HEK293 (cell line): ENCODE data around the gene RPTN.

Source experiments
- CTCF ChIA-PET: fragments of 350-600 bp; formaldehyde crosslinking; extraction: SDS; loops from one replicate; lab custom pipeline; 2021; ENCODE audit warnings: antibody characterized with exemption; lab: Yijun Ruan, JAX
- POLR2A ChIA-PET: fragments of 300-600 bp; formaldehyde crosslinking; extraction: SDS; loops from one replicate; lab custom pipeline; 2020; ENCODE audit warnings: antibody characterized with exemption, inconsistent platforms; lab: Yijun Ruan, JAX
- H3K27ac ChIP-seq: fragments of 200-500 bp; sonication (Bioruptor generic); 2 replicates; pipeline ENCODE4 v1.5.1; 2014; ENCODE audit warnings: low read depth, low read length, control low read depth, inconsistent platforms; ENCODE audit errors: extremely low read depth
- H3K36me3 ChIP-seq, 2 experiments: fragments of 200-500 bp in 1 of 2; sonication (Bioruptor generic) in 1 of 2; 1 replicate in 1 of 2; 2 replicates in 1 of 2; pipeline ENCODE4 v1.5.1; 2014 to 2017; ENCODE audit warnings: inconsistent platforms in 2 of 2, low read length in 2 of 2; ENCODE audit not compliant: control insufficient read depth in 2 of 2, insufficient read depth in 1 of 2
- H3K4me1 ChIP-seq: fragments of 200-500 bp; sonication (Bioruptor generic); 2 replicates; pipeline ENCODE4 v1.5.1; 2014; ENCODE audit warnings: mild to moderate bottlenecking, low read length, inconsistent platforms; ENCODE audit not compliant: control insufficient read depth, insufficient read depth
- H3K4me3 ChIP-seq: 2 replicates; pipeline ENCODE4 v1.5.1; 2011; ENCODE audit warnings: low read depth, mild to moderate bottlenecking, control low read depth, low read length, moderate library complexity
- H3K9me3 ChIP-seq: fragments of 200-500 bp; sonication (Bioruptor generic); 2 replicates; pipeline ENCODE4 v1.5.1; 2014; ENCODE audit warnings: low read depth, low read length, inconsistent platforms; ENCODE audit not compliant: control insufficient read depth, insufficient read depth
- HOXC10 ChIP-seq: sonication (generic); formaldehyde crosslinking; IDR thresholded peaks from 2 replicates; pipeline ENCODE4 v1.8.1; 2023; ENCODE audit warnings: mild to moderate bottlenecking, missing genetic modification reagents
- KLF8 ChIP-seq: fragments of 450-650 bp; formaldehyde crosslinking; IDR thresholded peaks from 2 replicates; pipeline ENCODE4 v1.5.1; 2016; ENCODE audit warnings: missing biosample characterization, missing genetic modification characterization
- PRDM10 ChIP-seq: fragments of 450-650 bp; formaldehyde crosslinking; IDR thresholded peaks from 2 replicates; pipeline ENCODE4 v1.5.1; 2016; ENCODE audit warnings: missing biosample characterization, missing genetic modification characterization
- RBAK ChIP-seq: fragments of 450-650 bp; formaldehyde crosslinking; IDR thresholded peaks from 2 replicates; pipeline ENCODE4 v1.5.1; 2016; ENCODE audit warnings: missing biosample characterization, missing genetic modification characterization
- YY2 ChIP-seq: fragments of 450-650 bp; formaldehyde crosslinking; IDR thresholded peaks from 2 replicates; pipeline ENCODE4 v1.5.1; 2016; ENCODE audit warnings: missing biosample characterization, missing genetic modification characterization
- ZBTB11 ChIP-seq: fragments of 450-650 bp; formaldehyde crosslinking; conservative IDR thresholded peaks from 2 replicates; pipeline ENCODE4 v1.5.1; 2016; ENCODE audit warnings: low read depth, missing biosample characterization, missing genetic modification characterization
- ZEB2 ChIP-seq: fragments of 450-650 bp; formaldehyde crosslinking; IDR thresholded peaks from 2 replicates; pipeline ENCODE4 v1.5.1; 2016; ENCODE audit warnings: missing biosample characterization, missing genetic modification characterization
- ZFHX2 ChIP-seq: fragments of 450-650 bp; formaldehyde crosslinking; conservative IDR thresholded peaks from 2 replicates; pipeline ENCODE4 v1.5.1; 2016; ENCODE audit warnings: missing biosample characterization, missing genetic modification characterization
- ZNF10 ChIP-seq: fragments of 450-650 bp; formaldehyde crosslinking; IDR thresholded peaks from 2 replicates; pipeline ENCODE4 v1.5.1; 2017; ENCODE audit warnings: missing biosample characterization, missing genetic modification characterization
- ZNF214 ChIP-seq: fragments of 450-650 bp; formaldehyde crosslinking; IDR thresholded peaks from 2 replicates; pipeline ENCODE4 v1.5.1; 2017; ENCODE audit warnings: missing biosample characterization, mild to moderate bottlenecking, missing genetic modification characterization, borderline replicate concordance
- ZNF341 ChIP-seq: fragments of 450-650 bp; formaldehyde crosslinking; IDR thresholded peaks from 2 replicates; pipeline ENCODE4; 2016; ENCODE audit warnings: low read depth, missing biosample characterization, missing genetic modification characterization
- ZNF423 ChIP-seq: fragments of 450-650 bp; formaldehyde crosslinking; IDR thresholded peaks from 2 replicates; pipeline ENCODE4 v1.5.1; 2016; ENCODE audit warnings: missing biosample characterization, missing genetic modification characterization
- ZNF560 ChIP-seq: fragments of 450-650 bp; formaldehyde crosslinking; IDR thresholded peaks from 2 replicates; pipeline ENCODE4 v1.5.1; 2017; ENCODE audit warnings: missing biosample characterization, missing genetic modification characterization, borderline replicate concordance
- ZNF600 ChIP-seq: fragments of 450-650 bp; formaldehyde crosslinking; IDR thresholded peaks from 2 replicates; pipeline ENCODE4 v1.5.1; 2016; ENCODE audit warnings: missing biosample characterization, missing genetic modification characterization
- ZNF629 ChIP-seq: fragments of 450-650 bp; formaldehyde crosslinking; IDR thresholded peaks from 2 replicates; pipeline ENCODE4 v1.5.1; 2017; ENCODE audit warnings: missing biosample characterization, missing genetic modification characterization
- ZNF791 ChIP-seq: fragments of 450-650 bp; formaldehyde crosslinking; IDR thresholded peaks from 2 replicates; pipeline ENCODE4 v1.5.1; 2016; ENCODE audit warnings: missing biosample characterization, missing genetic modification characterization
- ZNF843 ChIP-seq: fragments of 450-650 bp; formaldehyde crosslinking; IDR thresholded peaks from 2 replicates; pipeline ENCODE4 v1.5.1; 2016; ENCODE audit warnings: missing biosample characterization, missing genetic modification characterization
- ZSCAN30 ChIP-seq: fragments of 450-650 bp; IDR thresholded peaks from 2 replicates; pipeline ENCODE4 v1.5.1; 2018; ENCODE audit warnings: missing biosample characterization, mild to moderate bottlenecking, missing genetic modification characterization, moderate library complexity
- TF ChIP-seq, protein P1 (sequence below): fragments of 450-650 bp; formaldehyde crosslinking; IDR thresholded peaks from 2 replicates; pipeline ENCODE4 v1.5.1; 2017; ENCODE audit warnings: missing biosample characterization, missing genetic modification characterization
- TF ChIP-seq, protein P2 (sequence below): fragments of 450-650 bp; formaldehyde crosslinking; IDR thresholded peaks from 2 replicates; pipeline ENCODE4 v1.5.1; 2016; ENCODE audit warnings: missing biosample characterization, missing genetic modification characterization
- TF ChIP-seq, protein P3 (sequence below): fragments of 450-650 bp; formaldehyde crosslinking; IDR thresholded peaks from 2 replicates; pipeline ENCODE4 v1.5.1; 2016; ENCODE audit warnings: missing biosample characterization, missing genetic modification characterization

The RPTN gene

GRCh38 chr1:152111515-152111968 is 47.5 kb downstream of the RPTN start (continued):
- TF ChIP-seq ZNF629 (tag by site-specific recombination) (peak; percentile 13; the same call in 1 of the 2 replicates), ZEB2 (tag by site-specific recombination) (peak; percentile 36; the same call in 1 of the 2 replicates), KLF8 (tag by site-specific recombination) (peak; percentile 23; the same call in 1 of the 2 replicates), ZNF214 (tag by site-specific recombination) (no peak), ZFHX2 (tag by site-specific recombination) (peak; percentile 34; the same call in 1 of the 2 replicates), ZNF10 (tag by site-specific recombination) (0 out of 2 replicates have a peak, but pooled peaks have one; percentile 5)
- TF ChIP-seq, protein P1, sequence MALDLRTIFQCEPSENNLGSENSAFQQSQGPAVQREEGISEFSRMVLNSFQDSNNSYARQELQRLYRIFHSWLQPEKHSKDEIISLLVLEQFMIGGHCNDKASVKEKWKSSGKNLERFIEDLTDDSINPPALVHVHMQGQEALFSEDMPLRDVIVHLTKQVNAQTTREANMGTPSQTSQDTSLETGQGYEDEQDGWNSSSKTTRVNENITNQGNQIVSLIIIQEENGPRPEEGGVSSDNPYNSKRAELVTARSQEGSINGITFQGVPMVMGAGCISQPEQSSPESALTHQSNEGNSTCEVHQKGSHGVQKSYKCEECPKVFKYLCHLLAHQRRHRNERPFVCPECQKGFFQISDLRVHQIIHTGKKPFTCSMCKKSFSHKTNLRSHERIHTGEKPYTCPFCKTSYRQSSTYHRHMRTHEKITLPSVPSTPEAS, result peak; percentile 29; the same call in 1 of the 2 replicates
- TF ChIP-seq, protein P2, sequence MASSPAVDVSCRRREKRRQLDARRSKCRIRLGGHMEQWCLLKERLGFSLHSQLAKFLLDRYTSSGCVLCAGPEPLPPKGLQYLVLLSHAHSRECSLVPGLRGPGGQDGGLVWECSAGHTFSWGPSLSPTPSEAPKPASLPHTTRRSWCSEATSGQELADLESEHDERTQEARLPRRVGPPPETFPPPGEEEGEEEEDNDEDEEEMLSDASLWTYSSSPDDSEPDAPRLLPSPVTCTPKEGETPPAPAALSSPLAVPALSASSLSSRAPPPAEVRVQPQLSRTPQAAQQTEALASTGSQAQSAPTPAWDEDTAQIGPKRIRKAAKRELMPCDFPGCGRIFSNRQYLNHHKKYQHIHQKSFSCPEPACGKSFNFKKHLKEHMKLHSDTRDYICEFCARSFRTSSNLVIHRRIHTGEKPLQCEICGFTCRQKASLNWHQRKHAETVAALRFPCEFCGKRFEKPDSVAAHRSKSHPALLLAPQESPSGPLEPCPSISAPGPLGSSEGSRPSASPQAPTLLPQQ, result 0 out of 2 replicates have a peak, but pooled peaks have one; percentile 41

- Histone ChIP-seq H3K36me3 (no peaks in the 10 kb centered on the region), H3K4me3 (peak overlapping the region; percentile 39), H3K4me1 (peaks cover 4% of the 10 kb centered on the region; the same call in 1 of the 2 replicates), H3K27ac (peak overlapping the region; percentile 17; the same call in 1 of the 2 replicates), H3K9me3 (no peaks in the 10 kb centered on the region)
- CTCF ChIA-PET, result interaction anchor here (0.6 to 9.4 kb wide), 8 partner anchors 10 to 412 kb away, joined by 3 to 66 read pairs (median 4); no protein-coding TSS in a partner anchor
- POLR2A ChIA-PET, result interaction anchor here (0.5 to 2.5 kb wide), 3 partner anchors 57 to 114 kb away, joined by 4 to 8 read pairs (median 5); partner anchors contain the start of gene S100A11
- TF ChIP-seq ZNF843 (tag by site-specific recombination) (no peak), HOXC10 (no peak), PRDM10 (tag by site-specific recombination) (no peak), YY2 (tag by site-specific recombination) (no peak; the same call in 1 of the 2 replicates), ZNF341 (tag by site-specific recombination) (no peak), ZNF791 (no peak), RBAK (tag by site-specific recombination) (no peak), ZBTB11 (tag by site-specific recombination) (peak; percentile 17; the same call in 1 of the 2 replicates), ZNF423 (tag by site-specific recombination) (no peak), ZSCAN30 (peak; percentile 26; the same call in 1 of the 2 replicates), ZNF600 (tag by site-specific recombination) (no peak), ZNF560 (tag by site-specific recombination) (0 out of 2 replicates have a peak, but pooled peaks have one; percentile 2)
- TF ChIP-seq, protein P3, sequence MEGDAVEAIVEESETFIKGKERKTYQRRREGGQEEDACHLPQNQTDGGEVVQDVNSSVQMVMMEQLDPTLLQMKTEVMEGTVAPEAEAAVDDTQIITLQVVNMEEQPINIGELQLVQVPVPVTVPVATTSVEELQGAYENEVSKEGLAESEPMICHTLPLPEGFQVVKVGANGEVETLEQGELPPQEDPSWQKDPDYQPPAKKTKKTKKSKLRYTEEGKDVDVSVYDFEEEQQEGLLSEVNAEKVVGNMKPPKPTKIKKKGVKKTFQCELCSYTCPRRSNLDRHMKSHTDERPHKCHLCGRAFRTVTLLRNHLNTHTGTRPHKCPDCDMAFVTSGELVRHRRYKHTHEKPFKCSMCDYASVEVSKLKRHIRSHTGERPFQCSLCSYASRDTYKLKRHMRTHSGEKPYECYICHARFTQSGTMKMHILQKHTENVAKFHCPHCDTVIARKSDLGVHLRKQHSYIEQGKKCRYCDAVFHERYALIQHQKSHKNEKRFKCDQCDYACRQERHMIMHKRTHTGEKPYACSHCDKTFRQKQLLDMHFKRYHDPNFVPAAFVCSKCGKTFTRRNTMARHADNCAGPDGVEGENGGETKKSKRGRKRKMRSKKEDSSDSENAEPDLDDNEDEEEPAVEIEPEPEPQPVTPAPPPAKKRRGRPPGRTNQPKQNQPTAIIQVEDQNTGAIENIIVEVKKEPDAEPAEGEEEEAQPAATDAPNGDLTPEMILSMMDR, result peak; percentile 1; the same call in 1 of the 2 replicates
Observed at GRCh38 chr1:152110860-152111514, 48.0 kb downstream of the RPTN start.
